Measurements from ENCODE around the gene CRBN.

- TF ChIP-seq CTCF (conservative IDR thresholded peaks at IDR 0.05), result no peak
- TF ChIP-seq EZH2 (IDR thresholded peaks at IDR 0.05; ENCODE audit: low read depth), result no peak
Observed at GRCh38 chr3:3180456-3180855, 965 bp upstream of the CRBN start.
